Mesodermal cell (in vitro differentiated cells): ENCODE data around the gene NPW.
A peak's percentile ranks its signal among the peaks of the same experiment; 100 is the strongest.

Source experiments
- H3K27ac ChIP-seq: 2 replicates; pipeline ENCODE4 v1.7.0; 2013; ENCODE audit warnings: mild to moderate bottlenecking, low read depth, low read length, moderate library complexity; ENCODE audit not compliant: severe bottlenecking
- H3K36me3 ChIP-seq: 2 replicates; pipeline ENCODE4 v1.7.1; 2013; ENCODE audit warnings: mild to moderate bottlenecking, low read length, moderate library complexity; ENCODE audit not compliant: control insufficient read depth, insufficient read depth
- H3K4me1 ChIP-seq: one replicate; pipeline ENCODE4 v1.7.1; 2013; ENCODE audit warnings: mild to moderate bottlenecking, low read length; ENCODE audit not compliant: insufficient read depth, control insufficient read depth, poor library complexity, severe bottlenecking
- H3K4me3 ChIP-seq: 2 replicates; pipeline ENCODE4 v1.7.0; 2013; ENCODE audit warnings: low read length, control low read depth, mild to moderate bottlenecking; ENCODE audit not compliant: insufficient read depth, poor library complexity, severe bottlenecking; ENCODE audit errors: extremely low read depth
- H3K9me3 ChIP-seq: 2 replicates; pipeline ENCODE4 v1.7.1; 2013; ENCODE audit warnings: mild to moderate bottlenecking, low read length, moderate library complexity; ENCODE audit not compliant: control insufficient read depth
- WGBS, 2 experiments: methylation state at CpG; one replicate each; pipeline ENCODE4 v1.1.5; 2013; ENCODE audit warnings: missing lambda C conversion rate in 2 of 2; ENCODE audit not compliant: insufficient coverage in 2 of 2; 5-methylcytosine and 5-hydroxymethylcytosine counted together

Gene NPW

DNA sequence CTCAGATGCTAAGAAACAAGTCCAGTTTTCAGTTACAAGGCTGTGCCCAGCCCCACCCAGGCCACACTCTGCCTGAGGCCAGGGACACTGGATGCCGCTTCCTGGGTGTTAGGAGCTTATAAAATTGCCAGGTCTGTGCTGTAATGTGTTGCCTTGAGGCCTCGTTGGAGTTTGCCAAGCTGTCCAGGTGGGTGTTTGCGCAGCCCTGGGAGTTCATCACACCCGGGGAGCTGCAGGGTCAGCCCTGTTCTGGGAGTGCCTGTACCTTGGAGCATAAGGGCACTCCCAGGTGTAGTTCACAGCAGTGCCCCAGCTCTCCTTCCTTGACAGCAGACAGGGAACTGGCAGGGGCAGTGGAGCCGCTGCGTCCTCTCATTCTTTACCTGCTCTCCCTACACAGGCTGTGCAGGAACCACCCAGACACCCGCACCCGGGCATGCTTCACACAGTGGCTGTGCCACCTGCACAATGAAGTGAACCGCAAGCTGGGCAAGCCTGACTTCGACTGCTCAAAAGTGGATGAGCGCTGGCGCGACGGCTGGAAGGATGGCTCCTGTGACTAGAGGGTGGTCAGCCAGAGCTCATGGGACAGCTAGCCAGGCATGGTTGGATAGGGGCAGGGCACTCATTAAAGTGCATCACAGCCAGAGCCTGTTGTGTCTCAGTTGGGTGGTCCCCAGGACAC is 34.0 kb upstream of the NPW start:
- peaks cover 23% of the 10 kb centered on the region for H3K36me3 ChIP-seq
- peaks cover 12% of the 10 kb centered on the region for H3K4me1 ChIP-seq
- no peaks in the 10 kb centered on the region for H3K9me3 ChIP-seq
- H3K27ac ChIP-seq, result no peak overlapping the region
- WGBS, 2 experiments, result 94 to 97% methylated on average over 13 to 14 of the region's 14 CpGs
- peak overlapping the region; percentile 84 for H3K4me3 ChIP-seq

DNA sequence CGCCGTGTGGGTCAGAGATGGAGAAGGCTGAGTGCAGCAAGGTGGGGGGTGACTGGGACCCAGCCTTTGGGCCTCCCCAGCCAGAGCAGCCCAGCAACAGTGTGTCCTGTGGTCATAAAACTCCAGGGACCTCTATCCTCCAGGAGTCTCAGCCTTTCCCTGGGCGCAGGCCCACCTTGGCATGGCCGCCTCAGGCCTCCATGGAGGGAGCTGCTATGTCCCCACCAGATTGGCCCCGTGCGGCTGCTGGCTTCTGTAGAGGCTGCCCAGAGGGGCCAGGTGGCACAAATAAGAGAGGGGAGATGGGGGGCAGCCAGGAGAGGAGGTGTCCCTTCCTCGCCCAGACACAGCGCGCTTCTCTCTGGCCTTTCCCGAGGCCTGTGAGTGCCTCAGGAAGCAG is 32.4 kb upstream of the NPW start:
- peaks cover 23% of the 10 kb centered on the region for H3K36me3 ChIP-seq
- WGBS, 2 experiments, result 95 to 96% methylated on average over 7 to 10 of the region's 10 CpGs
- no peak overlapping the region for H3K27ac ChIP-seq
- H3K9me3 ChIP-seq, result no peaks in the 10 kb centered on the region
- peaks cover 15% of the 10 kb centered on the region for H3K4me1 ChIP-seq
- no peak overlapping the region for H3K4me3 ChIP-seq

- 10 to 11% methylated on average over 45 to 52 of the region's 67 CpGs for WGBS, 2 experiments
- peaks cover 23% of the 10 kb centered on the region for H3K36me3 ChIP-seq
- H3K27ac ChIP-seq, result no peak within 1 kb of the TSS
- H3K4me1 ChIP-seq, result peaks cover 15% of the 10 kb centered on the region
- H3K4me3 ChIP-seq, result peak within 1 kb of the TSS; percentile 27
- H3K9me3 ChIP-seq, result no peaks in the 10 kb centered on the region
Observed at GRCh38 chr16:1989209-1990100, 30.1 kb upstream of the NPW start, which contains the start of gene SYNGR3. TSS of gene SYNGR3 (plus strand) at chr16:1989970. CDS start at chr16:1990103, 133 bp downstream.

GRCh38 chr16:1990101-1990350 is 29.6 kb upstream of the NPW start:
- 0 to 3% methylated on average over 5 to 8 of the region's 25 CpGs for WGBS, 2 experiments
- Histone ChIP-seq H3K9me3 (no peaks in the 10 kb centered on the region), H3K36me3 (peaks cover 24% of the 10 kb centered on the region), H3K4me1 (peaks cover 14% of the 10 kb centered on the region), H3K27ac (no peak overlapping the region), H3K4me3 (peak overlapping the region; percentile 27)

DNA sequence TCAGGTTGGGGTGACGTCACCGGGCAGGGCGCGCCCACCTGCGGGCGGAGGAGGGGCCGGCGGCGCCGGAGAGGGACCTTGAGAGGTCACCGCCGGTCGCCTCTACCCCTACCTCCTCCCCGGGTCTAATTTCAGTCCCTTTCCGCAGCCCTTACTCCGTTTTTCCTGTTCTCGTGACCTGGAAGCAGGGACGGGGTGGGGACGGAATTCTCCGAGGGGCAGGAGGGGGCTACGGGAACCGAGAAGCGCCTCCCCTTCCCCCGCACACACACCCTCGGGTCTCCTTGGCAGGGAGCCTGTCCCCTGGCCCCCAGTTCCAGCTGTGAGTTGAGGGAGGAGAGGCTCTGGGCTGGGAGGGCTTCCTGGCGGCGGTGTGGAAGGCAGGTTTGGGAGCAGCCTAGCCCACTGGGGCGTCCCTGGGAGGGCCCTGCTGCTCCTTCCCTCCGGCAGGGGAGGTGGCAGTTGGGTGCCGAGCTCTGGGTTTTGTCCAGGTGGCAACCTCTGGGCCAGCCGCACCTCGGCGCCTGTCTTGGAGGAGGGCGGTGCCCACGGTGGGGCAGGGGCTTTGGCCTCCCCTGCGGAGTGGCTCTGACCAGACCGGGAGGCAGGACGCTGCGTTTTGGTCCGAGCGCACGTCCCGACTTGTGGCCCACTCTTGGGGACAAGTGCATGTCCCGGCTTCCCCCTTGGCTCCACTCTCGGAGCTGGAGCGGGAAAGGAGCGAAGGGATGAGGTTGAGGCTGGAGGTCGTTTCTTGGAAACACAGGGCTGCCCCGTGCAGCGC is 29.0 kb upstream of the NPW start:
- H3K27ac ChIP-seq, result no peak overlapping the region
- H3K36me3 ChIP-seq, result peaks cover 20% of the 10 kb centered on the region
- H3K9me3 ChIP-seq, result no peaks in the 10 kb centered on the region
- peak overlapping the region; percentile 27 for H3K4me3 ChIP-seq
- 3 to 4% methylated on average over 29 to 37 of the region's 50 CpGs for WGBS, 2 experiments
- peaks cover 8% of the 10 kb centered on the region for H3K4me1 ChIP-seq

DNA sequence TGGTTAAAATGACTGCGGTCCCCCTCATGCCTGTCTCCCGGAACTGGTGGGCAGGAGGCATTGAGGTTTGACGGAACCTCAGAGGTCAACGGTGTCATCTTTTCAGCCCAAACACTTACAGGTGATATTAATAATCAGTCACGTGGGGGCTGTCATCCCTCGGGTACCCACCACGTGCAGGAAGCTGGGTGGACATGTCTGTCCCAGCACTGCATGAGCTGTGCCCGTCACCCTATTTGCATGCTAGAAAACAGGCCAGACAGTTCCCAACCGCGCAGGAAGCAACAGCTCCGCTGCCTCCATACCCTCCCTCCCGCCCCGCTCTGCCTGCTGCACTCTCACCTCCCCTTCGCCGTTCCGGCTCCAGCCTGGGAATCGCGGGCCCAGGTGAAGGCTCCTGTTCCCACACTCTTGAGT is 28.4 kb upstream of the NPW start:
- Histone ChIP-seq H3K4me3 (no peak overlapping the region), H3K4me1 (peaks cover 7% of the 10 kb centered on the region), H3K27ac (no peak overlapping the region), H3K9me3 (no peaks in the 10 kb centered on the region), H3K36me3 (peaks cover 14% of the 10 kb centered on the region)
- 15 to 22% methylated on average over 14 to 18 of the region's 18 CpGs for WGBS, 2 experiments

DNA sequence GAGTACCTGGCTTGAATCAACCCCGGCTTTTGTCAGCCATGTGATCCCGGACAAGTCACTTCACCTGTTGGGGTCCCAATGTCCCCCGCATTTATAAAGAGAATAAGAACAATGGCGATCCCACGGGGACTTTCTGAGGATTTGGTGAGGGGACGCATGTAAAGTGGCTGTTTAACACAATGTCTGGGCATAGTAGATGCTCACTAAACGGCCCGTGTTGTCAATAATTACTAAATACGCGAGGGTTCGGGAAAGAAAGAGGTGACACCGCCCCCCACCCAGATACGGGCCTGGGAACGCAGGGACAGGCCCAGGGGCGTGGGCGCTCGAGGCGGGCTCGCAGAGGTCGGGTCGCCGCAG is 28.0 kb upstream of the NPW start:
- Histone ChIP-seq H3K36me3 (peaks cover 11% of the 10 kb centered on the region), H3K9me3 (no peaks in the 10 kb centered on the region), H3K4me1 (peaks cover 7% of the 10 kb centered on the region), H3K27ac (no peak overlapping the region), H3K4me3 (peak overlapping the region; percentile 3)
- WGBS, 2 experiments, result 26 to 40% methylated on average over 14 to 22 of the region's 22 CpGs

DNA sequence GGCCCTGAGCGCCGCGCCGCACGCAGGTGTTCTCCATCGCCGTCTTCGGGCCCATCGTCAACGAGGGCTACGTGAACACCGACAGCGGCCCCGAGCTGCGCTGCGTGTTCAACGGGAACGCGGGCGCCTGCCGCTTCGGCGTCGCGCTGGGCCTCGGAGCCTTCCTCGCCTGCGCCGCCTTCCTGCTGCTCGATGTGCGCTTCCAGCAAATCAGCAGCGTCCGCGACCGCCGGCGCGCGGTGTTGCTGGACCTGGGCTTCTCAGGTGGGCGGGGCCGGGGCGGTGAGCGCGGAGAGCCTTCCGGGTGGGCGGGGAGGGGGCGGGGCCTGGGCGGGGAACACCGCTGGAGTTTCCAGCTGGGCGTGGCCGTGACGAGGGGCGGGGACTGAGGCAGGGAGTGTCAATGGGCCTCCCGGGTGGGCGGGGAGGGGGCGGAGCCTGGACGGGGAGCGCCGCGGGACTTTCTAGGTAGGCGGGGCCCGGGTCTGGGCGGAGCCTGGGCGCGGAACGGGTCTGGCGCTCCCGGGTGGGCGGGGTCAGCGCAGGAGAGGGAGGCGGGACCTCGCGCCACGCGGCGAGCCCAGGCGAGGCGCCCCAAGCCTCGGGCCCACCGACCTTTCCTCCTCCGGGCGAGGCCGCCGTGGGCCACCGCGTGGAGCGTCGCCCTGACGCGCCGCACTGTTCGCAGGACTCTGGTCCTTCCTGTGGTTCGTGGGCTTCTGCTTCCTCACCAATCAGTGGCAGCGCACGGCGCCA is 27.5 kb upstream of the NPW start:
- peaks cover 11% of the 10 kb centered on the region for H3K36me3 ChIP-seq
- peaks cover 7% of the 10 kb centered on the region for H3K4me1 ChIP-seq
- peak overlapping the region; percentile 3 for H3K4me3 ChIP-seq
- no peaks in the 10 kb centered on the region for H3K9me3 ChIP-seq
- WGBS, 2 experiments, result 19 to 27% methylated on average over 58 to 70 of the region's 96 CpGs
- no peak overlapping the region for H3K27ac ChIP-seq

- WGBS, 2 experiments, result 86 to 90% methylated on average over 37 to 47 of the region's 50 CpGs
- no peak overlapping the region for H3K4me3 ChIP-seq
- peaks cover 16% of the 10 kb centered on the region for H3K36me3 ChIP-seq
- H3K4me1 ChIP-seq, result peaks cover 8% of the 10 kb centered on the region
- H3K9me3 ChIP-seq, result no peaks in the 10 kb centered on the region
- H3K27ac ChIP-seq, result no peak overlapping the region
Observed at GRCh38 chr16:1992704-1993317, 26.8 kb upstream of the NPW start.

- WGBS, 2 experiments, result 100% methylated on average over 1 of the region's 2 CpGs
- Histone ChIP-seq H3K27ac (no peak overlapping the region), H3K4me3 (no peak overlapping the region), H3K36me3 (peaks cover 24% of the 10 kb centered on the region), H3K9me3 (no peaks in the 10 kb centered on the region), H3K4me1 (peaks cover 11% of the 10 kb centered on the region)
Observed at GRCh38 chr16:1993731-1994131, 25.9 kb upstream of the NPW start.
